ENCODE measurements around the gene WFDC8. TPM values are rescaled to one million over a fixed set of nuclear protein-coding genes. Genes with fewer than 3 reads are reported as not detected.

The WFDC8 gene
- total and polyA plus RNA-seq, 2 donors (not counting 1 experiment from before 2014, with no cell fraction given): not detected

- Histone ChIP-seq H3K27ac (ENCODE audit: insufficient read depth, low read length) (no peak overlapping the region), H3K9me3 (ENCODE audit: control insufficient read depth, insufficient read depth, low read depth, low read length) (no peaks in the 10 kb centered on the region), H3K9ac (ENCODE audit: insufficient read depth, low read length) (no peak overlapping the region), H3K4me1 (ENCODE audit: control insufficient read depth, extremely low read depth, insufficient read depth, low read length) (no peaks in the 10 kb centered on the region), H2AFZ (ENCODE audit: low read length) (no peak overlapping the region), H3K79me2 (ENCODE audit: control insufficient read depth, insufficient read depth, low read length) (no peaks in the 10 kb centered on the region), H4K20me1 (ENCODE audit: control insufficient read depth, extremely low read depth, insufficient read depth, low read length) (no peaks in the 10 kb centered on the region), H3K27me3 (ENCODE audit: control insufficient read depth, insufficient read depth, low read length) (no peaks in the 10 kb centered on the region), H3K4me2 (ENCODE audit: extremely low read depth, insufficient read depth, low read length) (no peak overlapping the region), H3K4me3 (replicated peaks in 1 of 4; ENCODE audit: control extremely low read depth in 1 of 4, insufficient read depth in 1 of 4, low read depth in 3 of 4, low read length in 4 of 4) (no peak overlapping the region), H3K36me3 (ENCODE audit: control insufficient read depth, insufficient read depth, low read length) (no peaks in the 10 kb centered on the region)
- TF ChIP-seq CTCF (conservative IDR thresholded peaks at IDR 0.05 in 1 of 2, IDR thresholded peaks at IDR 0.05 in 1 of 2; ENCODE audit: low read depth in 1 of 2, low read length in 2 of 2): no peak
- no peak for TF ChIP-seq EZH2 (IDR thresholded peaks at IDR 0.05; ENCODE audit: low read length, missing control alignments)
- DNase-seq (ENCODE audit: low read depth in 2 of 2): no peak
Observed at GRCh38 chr20:45509091-45509490, 70.0 kb downstream of the WFDC8 start.

- no peaks in the 10 kb centered on the region for H3K79me2 ChIP-seq (ENCODE audit: control insufficient read depth, insufficient read depth, low read length)
- H2AFZ ChIP-seq (ENCODE audit: low read length): no peak overlapping the region
- no peaks in the 10 kb centered on the region for H3K4me1 ChIP-seq (ENCODE audit: control insufficient read depth, extremely low read depth, insufficient read depth, low read length)
- H3K9ac ChIP-seq (ENCODE audit: insufficient read depth, low read length): no peak overlapping the region
- no peak for TF ChIP-seq EZH2 (IDR thresholded peaks at IDR 0.05; ENCODE audit: low read length, missing control alignments)
- no peak for TF ChIP-seq CTCF (conservative IDR thresholded peaks at IDR 0.05 in 1 of 2, IDR thresholded peaks at IDR 0.05 in 1 of 2; ENCODE audit: low read depth in 1 of 2, low read length in 2 of 2)
- no peak overlapping the region for H3K27ac ChIP-seq (ENCODE audit: insufficient read depth, low read length)
- H3K4me2 ChIP-seq (ENCODE audit: extremely low read depth, insufficient read depth, low read length): no peak overlapping the region
- no peak for DNase-seq (ENCODE audit: low read depth in 2 of 2)
- no peaks in the 10 kb centered on the region for H3K27me3 ChIP-seq (ENCODE audit: control insufficient read depth, insufficient read depth, low read length)
- no peaks in the 10 kb centered on the region for H3K36me3 ChIP-seq (ENCODE audit: control insufficient read depth, insufficient read depth, low read length)
- H3K4me3 ChIP-seq (replicated peaks in 1 of 4; ENCODE audit: control extremely low read depth in 1 of 4, insufficient read depth in 1 of 4, low read depth in 3 of 4, low read length in 4 of 4): no peak overlapping the region
- H4K20me1 ChIP-seq (ENCODE audit: control insufficient read depth, extremely low read depth, insufficient read depth, low read length): no peaks in the 10 kb centered on the region
- no peaks in the 10 kb centered on the region for H3K9me3 ChIP-seq (ENCODE audit: control insufficient read depth, insufficient read depth, low read depth, low read length)
Observed at GRCh38 chr20:45508068-45508886, 70.8 kb downstream of the WFDC8 start.

GRCh38 chr20:45507011-45507820, 71.9 kb downstream of the WFDC8 start:
- DNase-seq (ENCODE audit: low read depth in 2 of 2): no peak
- Histone ChIP-seq H3K9me3 (ENCODE audit: control insufficient read depth, insufficient read depth, low read depth, low read length) (no peaks in the 10 kb centered on the region), H3K4me1 (ENCODE audit: control insufficient read depth, extremely low read depth, insufficient read depth, low read length) (no peaks in the 10 kb centered on the region), H3K36me3 (ENCODE audit: control insufficient read depth, insufficient read depth, low read length) (no peaks in the 10 kb centered on the region), H3K27ac (ENCODE audit: insufficient read depth, low read length) (no peak overlapping the region), H4K20me1 (ENCODE audit: control insufficient read depth, extremely low read depth, insufficient read depth, low read length) (no peaks in the 10 kb centered on the region), H3K79me2 (ENCODE audit: control insufficient read depth, insufficient read depth, low read length) (no peaks in the 10 kb centered on the region), H3K4me3 (replicated peaks in 1 of 4; ENCODE audit: control extremely low read depth in 1 of 4, insufficient read depth in 1 of 4, low read depth in 3 of 4, low read length in 4 of 4) (no peak overlapping the region), H3K9ac (ENCODE audit: insufficient read depth, low read length) (no peak overlapping the region), H2AFZ (ENCODE audit: low read length) (no peak overlapping the region), H3K4me2 (ENCODE audit: extremely low read depth, insufficient read depth, low read length) (no peak overlapping the region), H3K27me3 (ENCODE audit: control insufficient read depth, insufficient read depth, low read length) (no peaks in the 10 kb centered on the region)
- TF ChIP-seq EZH2 (IDR thresholded peaks at IDR 0.05; ENCODE audit: low read length, missing control alignments): no peak
- no peak for TF ChIP-seq CTCF (conservative IDR thresholded peaks at IDR 0.05 in 1 of 2, IDR thresholded peaks at IDR 0.05 in 1 of 2; ENCODE audit: low read depth in 1 of 2, low read length in 2 of 2)

All from fibroblast of lung (primary cell).